8988T (cell line): ENCODE measurements around the gene HHAT.
A peak's percentile ranks its signal among the peaks of the same experiment; 100 is the strongest.
"Not testable (repeated sequence)": the region's sequence is repeated elsewhere in the genome, so short reads cannot be mapped to it uniquely, and the experiment has no call there.

Experiments used
- DNase-seq: peaks from one replicate; pipeline ENCODE4 v3.0.0; 2011

HHAT gene

DNA sequence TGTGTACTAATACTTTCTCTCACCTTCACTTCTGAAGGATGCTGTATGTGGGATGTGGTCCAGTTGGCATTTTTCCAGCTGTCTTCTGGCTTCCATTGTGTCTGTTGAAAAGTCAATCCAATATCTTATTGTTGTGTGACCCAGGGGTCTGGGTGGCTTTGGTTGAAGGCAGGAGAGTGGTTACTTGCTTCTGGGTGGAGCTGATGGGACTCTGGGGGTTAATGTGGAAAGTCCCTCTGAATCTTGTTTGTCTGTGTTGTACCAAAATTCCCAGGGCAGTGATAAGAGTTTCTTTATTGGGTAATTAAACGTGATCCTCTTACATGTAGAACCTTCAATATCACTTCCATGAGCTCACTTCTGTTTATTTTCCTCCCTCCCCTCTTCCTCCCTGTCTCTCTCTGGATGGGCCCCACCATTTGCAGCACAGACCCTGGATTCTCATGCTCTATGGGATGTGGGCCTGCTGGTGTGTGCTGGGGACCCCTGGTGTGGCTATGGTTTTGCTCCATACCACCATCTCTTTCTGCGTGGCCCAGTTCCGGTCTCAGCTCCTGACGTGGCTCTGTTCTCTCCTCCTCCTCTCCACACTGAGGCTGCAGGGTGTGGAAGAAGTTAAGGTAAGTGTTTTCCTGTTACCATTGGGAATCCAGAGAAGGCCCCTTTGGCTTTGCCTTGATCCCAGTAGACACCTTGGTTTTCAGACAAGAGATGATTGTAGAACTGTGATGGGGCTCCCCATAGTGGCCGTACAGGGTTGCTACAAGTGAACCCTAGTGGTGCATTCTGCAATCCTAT is 71.5 kb downstream of the HHAT start:
- DNase-seq = peak; percentile 55

GRCh38 chr1:210402560-210402959 is 73.9 kb downstream of the HHAT start:
- DNase-seq = no peak

- DNase-seq = no peak
Measured at GRCh38 chr1:210405316-210405715, 76.6 kb downstream of the HHAT start.

DNA sequence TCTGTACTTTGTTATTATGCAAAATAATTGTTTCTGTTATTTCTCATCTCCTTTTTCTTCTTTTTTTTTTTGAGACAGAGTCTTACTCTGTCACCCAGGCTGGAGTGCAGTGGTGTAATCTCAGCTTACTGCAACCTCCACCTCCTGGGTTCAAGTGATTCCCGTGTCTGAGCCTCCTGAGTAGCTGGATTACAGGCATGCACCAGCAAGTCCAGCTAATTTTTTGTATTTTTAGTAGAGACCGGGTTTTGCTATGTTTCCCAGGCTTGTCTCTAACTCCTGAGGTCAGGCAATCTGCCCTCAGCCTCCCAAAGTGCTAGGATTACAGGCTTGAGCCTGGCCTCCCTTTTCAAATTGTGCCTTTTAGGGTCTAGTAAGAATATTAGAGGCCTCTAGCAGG is 77.6 kb downstream of the HHAT start:
- DNase-seq = not testable (repeated sequence)

GRCh38 chr1:210407207-210407886 is 78.6 kb downstream of the HHAT start:
- DNase-seq = peak; percentile 35

- DNase-seq = no peak
Measured at GRCh38 chr1:210407887-210408252, 79.2 kb downstream of the HHAT start.

GRCh38 chr1:210412240-210412639 is 83.5 kb downstream of the HHAT start:
- DNase-seq = no peak

- no peak for DNase-seq
Measured at GRCh38 chr1:210413951-210414350, 85.2 kb downstream of the HHAT start.

DNA sequence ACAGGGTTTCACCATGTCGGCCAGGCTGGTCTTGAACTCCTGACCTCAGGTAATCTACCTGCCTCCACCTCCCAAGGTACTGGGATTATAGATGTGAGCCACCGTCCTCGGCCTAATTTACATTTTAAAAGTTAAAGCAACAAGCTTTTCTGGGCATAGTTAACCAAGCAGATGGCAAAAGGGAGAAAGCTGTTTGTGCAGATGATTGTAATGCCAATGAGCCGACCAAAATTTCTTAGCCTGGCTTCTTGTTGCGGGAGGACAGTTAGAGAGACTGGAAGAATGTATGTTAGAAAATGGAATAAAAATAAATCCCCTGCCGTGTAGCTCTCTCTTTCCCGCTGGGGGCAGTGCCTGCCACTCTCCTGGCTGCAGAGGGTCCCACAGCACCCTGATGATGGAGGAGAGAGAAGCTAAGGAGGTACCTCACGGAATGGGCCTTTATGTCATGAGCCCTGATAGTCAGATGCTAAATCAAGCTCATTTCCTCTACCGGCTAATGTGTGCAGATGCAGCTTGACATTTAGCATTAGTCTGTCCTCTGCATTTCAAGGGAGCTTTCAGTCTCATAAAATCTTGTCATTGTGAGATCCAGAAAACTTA is 87.2 kb downstream of the HHAT start:
- no peak for DNase-seq

GRCh38 chr1:210416681-210417080 is 88.0 kb downstream of the HHAT start:
- DNase-seq = no peak

DNA sequence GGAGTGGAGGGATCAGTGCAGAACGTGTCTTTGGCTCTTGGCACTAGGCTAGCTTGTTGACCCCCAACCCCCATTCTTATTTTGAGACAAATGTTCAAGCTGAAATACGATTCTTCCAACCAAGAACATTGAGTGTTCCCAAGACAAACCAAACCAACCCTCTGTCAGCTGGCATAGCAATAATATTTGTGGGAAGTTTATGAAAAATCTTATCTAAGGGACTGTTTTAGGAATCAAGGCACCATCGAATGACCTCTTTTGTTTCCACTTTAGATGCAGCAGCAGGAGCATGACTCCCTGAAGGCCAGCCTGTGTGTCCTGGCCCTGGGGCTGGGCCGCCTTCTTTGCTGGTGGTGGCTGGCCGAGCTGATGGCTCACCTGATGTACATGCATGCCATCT is 89.2 kb downstream of the HHAT start:
- DNase-seq = no peak

DNA sequence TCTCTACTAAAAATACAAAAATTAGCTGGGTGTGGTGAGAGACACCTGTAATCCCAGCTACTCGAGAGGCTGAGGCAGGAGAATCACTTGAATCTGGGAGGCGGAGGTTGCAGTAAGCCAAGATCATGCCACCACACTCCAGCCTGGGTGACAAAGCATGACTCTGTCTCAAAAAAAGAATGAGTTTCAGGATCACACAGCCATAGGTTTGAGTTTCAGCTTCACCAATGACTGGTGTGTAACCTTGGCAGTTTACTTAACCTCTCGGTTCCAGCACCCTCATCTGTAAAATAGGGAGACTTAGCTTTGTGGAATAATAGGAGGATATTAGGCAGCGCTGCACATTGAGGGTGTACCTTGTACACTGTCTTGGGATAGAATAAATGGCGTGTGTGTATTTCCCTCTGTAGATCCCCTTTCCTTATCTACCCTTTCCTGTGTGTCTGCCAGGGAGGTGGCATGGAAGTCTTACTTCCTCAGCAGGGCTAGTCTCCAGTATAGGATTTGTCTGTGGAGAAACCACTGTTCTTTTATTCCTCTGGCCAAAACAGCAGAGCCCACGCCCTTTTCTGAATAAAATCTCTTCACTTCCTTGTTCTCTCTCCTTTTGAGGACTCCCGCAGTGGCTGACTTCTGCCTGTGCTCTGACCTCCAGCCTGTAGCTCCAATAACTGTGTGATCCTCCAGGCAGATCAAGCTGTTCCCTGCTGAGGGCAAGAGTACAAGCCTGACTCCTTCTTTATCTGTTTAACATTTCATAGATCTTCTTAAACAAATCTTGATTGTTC is 90.4 kb downstream of the HHAT start:
- no peak for DNase-seq

DNA sequence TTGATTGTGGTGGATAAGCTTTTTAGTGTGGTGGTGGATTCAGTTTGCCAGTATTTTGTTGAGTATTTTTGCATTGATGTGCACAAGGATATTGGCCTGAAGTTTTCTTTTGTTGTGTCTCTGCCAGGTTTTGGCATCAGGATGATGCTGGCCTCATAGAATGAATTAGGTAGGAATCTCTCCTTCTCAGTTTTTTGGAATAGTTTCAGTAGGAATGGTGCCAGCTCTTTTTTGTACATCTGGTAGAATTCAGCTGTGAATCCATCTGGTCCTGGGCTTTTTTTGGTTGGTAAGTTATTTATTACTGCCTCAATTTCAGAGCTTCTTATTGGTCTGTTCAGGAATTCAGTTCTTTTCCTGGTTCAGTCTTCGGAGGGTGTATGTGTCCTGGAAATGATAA is 98.0 kb downstream of the HHAT start:
- DNase-seq = not testable (repeated sequence)

DNA sequence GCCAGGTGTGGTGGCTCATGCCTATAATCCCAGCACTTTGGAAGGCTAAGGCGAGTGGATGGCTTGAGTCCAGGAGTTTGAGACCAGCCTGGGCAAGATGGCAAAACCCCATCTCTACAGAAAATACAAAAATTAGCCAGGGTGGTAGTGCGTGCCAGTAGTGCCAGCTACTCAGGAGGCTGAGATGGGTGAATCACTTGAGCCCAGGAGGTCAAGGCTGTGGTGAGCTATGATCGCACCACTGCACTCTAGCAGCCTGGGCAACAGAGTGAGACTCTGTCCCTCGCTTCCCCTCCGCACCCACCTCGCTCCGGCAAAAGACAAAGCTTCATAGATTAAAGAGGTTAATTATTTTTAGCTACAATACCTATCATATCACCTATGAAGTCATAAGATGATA is 100.0 kb downstream of the HHAT start:
- no peak for DNase-seq

- no peak for DNase-seq
Measured at GRCh38 chr1:210434223-210434622, 105.5 kb downstream of the HHAT start.

- DNase-seq = no peak
Measured at GRCh38 chr1:210437111-210437510, 108.4 kb downstream of the HHAT start.

- no peak for DNase-seq
Measured at GRCh38 chr1:210437781-210438180, 109.1 kb downstream of the HHAT start.

DNA sequence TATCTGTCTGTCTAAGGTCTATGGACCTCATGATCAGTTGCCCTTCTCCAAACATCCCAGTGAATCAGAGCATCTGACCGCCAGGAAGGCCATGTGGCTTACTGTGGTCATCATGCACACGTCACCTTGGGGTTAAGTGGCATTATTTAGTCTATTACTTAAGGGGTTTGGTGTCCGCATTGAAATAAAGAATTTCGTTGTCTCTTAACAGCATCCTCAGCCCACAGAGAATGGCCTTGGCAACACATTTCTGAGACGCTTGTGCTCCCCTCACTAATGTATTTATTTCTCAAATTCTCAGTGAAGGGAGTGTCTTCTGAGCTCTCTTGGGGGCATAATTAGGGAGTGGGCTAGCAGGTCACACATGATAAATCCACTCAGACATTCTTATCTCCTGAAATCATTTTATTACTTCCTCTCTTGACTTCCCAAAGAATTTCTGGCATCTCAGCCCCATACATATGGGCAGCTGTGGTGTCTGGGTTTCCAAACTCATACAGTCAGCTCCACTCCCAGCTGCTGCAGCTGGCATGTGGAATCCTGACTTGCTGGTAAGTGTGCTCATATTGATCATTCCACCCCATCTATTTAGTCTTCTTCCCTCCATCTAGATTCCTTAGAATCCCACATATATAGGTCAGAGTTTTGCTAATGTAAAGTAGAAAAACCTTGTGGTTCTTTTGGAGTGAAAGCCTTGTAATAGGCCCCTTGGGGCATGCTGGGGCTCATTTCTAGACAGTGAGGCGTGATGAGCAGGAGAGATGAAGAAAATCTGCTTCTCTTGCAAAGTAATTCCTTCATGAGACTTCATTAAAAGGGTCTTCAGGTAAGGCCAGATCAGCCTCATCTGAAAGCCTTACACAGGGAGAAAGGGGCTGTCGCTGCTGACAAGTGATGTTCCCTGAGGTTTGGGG is 110.5 kb downstream of the HHAT start:
- DNase-seq = no peak

- no peak for DNase-seq
Measured at GRCh38 chr1:210440081-210440480, 111.4 kb downstream of the HHAT start.

DNA sequence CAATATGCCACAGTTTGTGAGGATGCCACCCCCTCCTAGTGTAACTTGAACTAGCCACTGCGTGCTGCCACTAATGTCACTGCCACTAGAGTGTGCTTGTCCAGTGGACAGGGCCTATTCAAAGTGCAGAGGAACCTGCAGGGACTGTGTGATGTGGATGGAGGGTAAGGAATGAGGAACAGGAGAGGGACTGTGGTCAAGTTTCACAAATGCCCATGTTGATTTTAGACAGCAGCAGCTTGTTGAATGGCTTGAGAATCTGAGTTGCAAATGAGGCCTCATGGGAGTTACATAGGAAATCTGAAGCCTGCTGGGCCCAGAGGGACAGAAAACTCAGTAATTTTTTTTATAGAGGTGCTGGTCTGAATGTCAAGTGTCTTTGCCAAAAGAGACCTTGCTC is 112.3 kb downstream of the HHAT start:
- no peak for DNase-seq

- DNase-seq = no peak
Measured at GRCh38 chr1:210445485-210445884, 116.8 kb downstream of the HHAT start.

DNA sequence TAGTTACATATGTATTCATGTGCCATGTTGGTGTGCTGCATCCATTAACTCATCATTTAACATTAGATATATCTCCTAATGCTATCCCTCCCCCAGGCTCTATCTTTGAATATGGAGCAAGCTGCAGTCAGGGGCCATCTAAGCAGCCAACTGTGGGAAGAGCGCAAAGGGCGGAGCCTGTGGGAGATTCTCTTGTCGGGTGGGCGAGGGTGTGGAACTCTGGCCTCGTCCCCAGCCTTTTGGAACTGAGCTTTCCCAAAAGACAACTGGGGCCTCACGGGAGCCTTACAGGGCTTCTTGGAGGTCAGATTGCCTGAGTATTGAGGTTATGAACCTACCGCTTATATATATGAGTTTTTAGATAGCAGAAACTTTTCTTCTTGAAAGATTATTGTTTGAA is 117.2 kb downstream of the HHAT start:
- DNase-seq = no peak
